BLaER1 treated with 17β-estradiol and CSF1 and Interleukin-3, amounts not matched to agents 10 nM and 100 nM (cell line): Measurements from ENCODE around the gene FAU.

ENCODE experiments used
- H3K27ac ChIP-seq, 11 experiments: shearing (Covaris generic); formaldehyde crosslinking; 2 replicates each; pipeline ENCODE4 v1.8.1; 2022
- H3K27me3 ChIP-seq, 11 experiments: shearing (Covaris generic); formaldehyde crosslinking; 2 replicates each; pipeline ENCODE4 v1.8.1; 2022
- H3K36me3 ChIP-seq, 11 experiments: shearing (Covaris generic); formaldehyde crosslinking; 2 replicates each; pipeline ENCODE4 v1.8.1; 2022
- H3K4me1 ChIP-seq, 10 experiments: shearing (Covaris generic); formaldehyde crosslinking; 2 replicates each; pipeline ENCODE4 v1.8.1; 2022
- H3K4me2 ChIP-seq, 11 experiments: shearing (Covaris generic); formaldehyde crosslinking; 2 replicates each; pipeline ENCODE4 v1.8.1; 2022
- H3K4me3 ChIP-seq, 10 experiments: shearing (Covaris generic); formaldehyde crosslinking; 2 replicates each; pipeline ENCODE4 v1.8.1; 2022
- H3K9ac ChIP-seq, 11 experiments: shearing (Covaris generic); formaldehyde crosslinking; 2 replicates each; pipeline ENCODE4 v1.8.1; 2022
- H3K9me3 ChIP-seq, 11 experiments: shearing (Covaris generic); formaldehyde crosslinking; replicated peaks in 1 of 11; 2 replicates each; pipeline ENCODE4 v1.8.1; 2022
- H4K20me1 ChIP-seq, 11 experiments: shearing (Covaris generic); formaldehyde crosslinking; 2 replicates each; pipeline ENCODE4 v1.8.1; 2022
- Cebpa-rat ChIP-seq, 11 experiments: shearing (Covaris generic); IDR thresholded peaks; 2 replicates each; pipeline ENCODE4 v1.8.1; 2022

Gene FAU

GRCh38 chr11:65109231-65110198 is 12.4 kb downstream of the FAU start:
- peak overlapping the region in 1 of 11 experiments; percentile 97; a peak in 1 of 22 replicates for H3K4me2 ChIP-seq
- H3K9ac ChIP-seq = peak overlapping the region in 1 of 11 experiments; percentile 50; a peak in 1 of 22 replicates
- peaks cover 0 to 78% (median 39%) of the 10 kb centered on the region in 11 experiments; a peak in 19 of 22 replicates for H4K20me1 ChIP-seq
- no peak for TF ChIP-seq Cebpa-rat (IDR thresholded peaks at IDR 0.05)
- no peak overlapping the region for H3K27ac ChIP-seq
- H3K36me3 ChIP-seq = peaks cover 34 to 53% (median 44%) of the 10 kb centered on the region in 11 experiments
- H3K9me3 ChIP-seq = no peaks in the 10 kb centered on the region
- H3K4me3 ChIP-seq = no peak overlapping the region
- peaks cover 25 to 46% (median 41%) of the 10 kb centered on the region in 10 experiments for H3K4me1 ChIP-seq
- no peaks in the 10 kb centered on the region for H3K27me3 ChIP-seq

- Histone ChIP-seq H4K20me1 (peaks cover 0 to 84% (median 48%) of the 10 kb centered on the region in 11 experiments; a peak in 19 of 22 replicates), H3K27me3 (no peaks in the 10 kb centered on the region), H3K4me1 (peaks cover 21 to 37% (median 32%) of the 10 kb centered on the region in 10 experiments), H3K4me3 (no peak overlapping the region), H3K9me3 (no peaks in the 10 kb centered on the region), H3K9ac (no peak overlapping the region), H3K4me2 (no peak overlapping the region), H3K36me3 (peaks cover 34 to 62% (median 48%) of the 10 kb centered on the region in 11 experiments), H3K27ac (no peak overlapping the region)
- no peak for TF ChIP-seq Cebpa-rat (IDR thresholded peaks at IDR 0.05)
These were observed 13.3 kb downstream of the FAU start for GRCh38 chr11:65108469-65109123.

DNA sequence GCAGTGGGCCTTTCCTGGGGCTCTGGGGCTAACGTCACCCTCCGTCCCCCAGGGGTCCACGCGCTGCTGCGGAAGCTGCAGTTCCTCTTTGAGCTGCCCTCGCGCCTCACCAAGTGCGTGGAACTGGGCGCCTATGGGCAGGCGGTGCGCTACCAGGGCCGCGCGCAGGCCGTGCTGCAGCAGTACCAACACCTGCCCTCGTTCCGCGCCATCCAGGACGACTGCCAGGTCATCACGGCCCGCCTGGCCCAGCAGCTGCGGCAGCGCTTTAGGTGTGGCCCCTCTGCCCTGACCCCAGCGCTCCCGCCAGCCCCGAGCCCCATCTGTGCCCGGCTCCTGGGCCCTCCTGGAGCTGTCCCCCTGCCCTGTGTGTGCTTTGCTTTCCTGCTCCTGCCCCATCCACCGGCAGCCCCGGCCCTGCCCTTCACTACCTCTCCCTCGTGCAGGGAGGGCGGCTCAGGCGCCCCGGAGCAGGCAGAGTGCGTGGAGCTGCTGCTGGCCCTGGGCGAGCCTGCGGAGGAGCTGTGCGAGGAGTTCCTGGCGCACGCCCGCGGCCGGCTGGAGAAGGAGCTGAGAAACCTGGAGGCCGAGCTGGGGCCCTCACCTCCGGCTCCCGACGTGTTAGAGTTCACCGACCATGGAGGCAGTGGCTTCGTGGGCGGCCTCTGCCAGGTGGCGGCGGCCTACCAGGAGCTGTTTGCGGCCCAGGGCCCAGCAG is 14.0 kb downstream of the FAU start:
- H3K9me3 ChIP-seq = no peaks in the 10 kb centered on the region
- H3K4me3 ChIP-seq = no peak overlapping the region
- H3K36me3 ChIP-seq = peaks cover 41 to 69% (median 51%) of the 10 kb centered on the region in 11 experiments
- no peak overlapping the region for H3K9ac ChIP-seq
- TF ChIP-seq Cebpa-rat (IDR thresholded peaks at IDR 0.05) = no peak
- peaks cover 14 to 30% (median 25%) of the 10 kb centered on the region in 10 experiments for H3K4me1 ChIP-seq
- no peaks in the 10 kb centered on the region for H3K27me3 ChIP-seq
- H4K20me1 ChIP-seq = peaks cover 0 to 89% (median 49%) of the 10 kb centered on the region in 11 experiments; a peak in 19 of 22 replicates
- H3K4me2 ChIP-seq = no peak overlapping the region
- no peak overlapping the region for H3K27ac ChIP-seq

DNA sequence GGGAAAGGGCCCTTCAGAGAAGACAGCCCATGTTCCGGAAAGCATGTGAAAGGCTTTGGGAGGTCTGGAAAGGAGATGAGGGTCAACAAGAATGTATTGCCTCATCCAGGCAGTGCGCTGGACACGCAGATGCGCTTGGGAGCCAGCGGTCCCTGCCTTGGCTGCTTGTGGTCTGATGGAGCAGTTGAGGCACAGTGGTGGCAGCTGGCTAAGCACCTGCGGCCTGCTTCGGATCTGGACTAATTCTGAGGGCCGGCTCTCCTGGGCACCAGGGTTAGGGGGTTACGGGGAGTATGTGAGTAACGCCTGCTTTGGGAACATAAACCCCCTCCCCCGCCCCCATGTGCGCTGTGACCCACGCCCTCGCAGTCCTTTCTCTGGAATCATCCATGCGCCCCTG is 14.9 kb downstream of the FAU start:
- Histone ChIP-seq H3K4me1 (peaks cover 12 to 22% (median 17%) of the 10 kb centered on the region in 10 experiments), H3K27ac (no peak overlapping the region), H3K9ac (0 out of 22 replicates have a peak overlapping the region, but pooled peaks of 1 of the 11 experiments have one; percentile 13), H3K9me3 (no peaks in the 10 kb centered on the region), H3K4me3 (no peak overlapping the region), H4K20me1 (peaks cover 0 to 95% (median 48%) of the 10 kb centered on the region in 11 experiments; a peak in 19 of 22 replicates), H3K4me2 (no peak overlapping the region), H3K36me3 (peaks cover 50 to 78% (median 56%) of the 10 kb centered on the region in 11 experiments), H3K27me3 (no peaks in the 10 kb centered on the region)
- TF ChIP-seq Cebpa-rat (IDR thresholded peaks at IDR 0.05) = no peak

- Histone ChIP-seq H3K27me3 (no peaks in the 10 kb centered on the region), H3K36me3 (peaks cover 48 to 98% (median 69%) of the 10 kb centered on the region in 11 experiments), H3K27ac (no peak overlapping the region), H4K20me1 (peaks cover 0 to 99% (median 35%) of the 10 kb centered on the region in 11 experiments; a peak in 12 of 22 replicates), H3K4me1 (no peaks in the 10 kb centered on the region), H3K4me3 (no peak overlapping the region), H3K4me2 (no peak overlapping the region), H3K9ac (no peak overlapping the region; a peak in 1 of 22 replicates), H3K9me3 (no peaks in the 10 kb centered on the region)
- TF ChIP-seq Cebpa-rat (IDR thresholded peaks at IDR 0.05) = no peak
These were observed 17.3 kb downstream of the FAU start for GRCh38 chr11:65104628-65105027.

DNA sequence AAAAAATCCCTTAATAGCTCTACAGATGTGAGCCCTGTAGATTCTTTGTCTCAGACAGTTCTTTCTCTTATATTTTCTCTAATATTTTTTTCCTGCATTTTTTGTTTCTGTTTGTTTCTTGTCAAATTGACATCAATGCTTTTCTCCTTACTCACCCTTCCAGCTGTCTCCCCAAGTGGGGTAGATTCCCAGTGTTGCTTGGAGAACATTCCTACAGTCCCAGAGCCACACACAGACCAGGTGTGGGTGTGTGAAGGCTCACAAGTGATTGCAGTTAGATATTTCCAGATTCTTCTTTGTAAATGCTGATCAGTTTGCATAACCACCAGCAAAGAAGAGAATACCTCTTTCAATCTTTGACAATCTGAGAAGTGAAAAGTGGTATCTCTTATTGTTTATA is 18.5 kb downstream of the FAU start:
- Histone ChIP-seq H3K27ac (no peak overlapping the region), H3K27me3 (no peaks in the 10 kb centered on the region), H3K4me1 (peaks cover 0 to 7% (median 0%) of the 10 kb centered on the region in 10 experiments; a peak in 1 of 20 replicates), H3K9ac (peak overlapping the region in 1 of 11 experiments; percentile 37; a peak in 2 of 22 replicates), H3K4me2 (no peak overlapping the region), H3K9me3 (no peaks in the 10 kb centered on the region), H4K20me1 (peaks cover 0 to 96% (median 30%) of the 10 kb centered on the region in 11 experiments; a peak in 11 of 22 replicates), H3K36me3 (peaks cover 39 to 98% (median 61%) of the 10 kb centered on the region in 11 experiments), H3K4me3 (no peak overlapping the region)
- no peak for TF ChIP-seq Cebpa-rat (IDR thresholded peaks at IDR 0.05)

GRCh38 chr11:65102142-65103095 is 19.5 kb downstream of the FAU start:
- H3K36me3 ChIP-seq = peaks cover 32 to 98% (median 61%) of the 10 kb centered on the region in 11 experiments
- no peak overlapping the region for H3K27ac ChIP-seq
- H3K9ac ChIP-seq = peak overlapping the region in 1 of 11 experiments; percentile 37; a peak in 2 of 22 replicates
- no peak overlapping the region for H3K4me3 ChIP-seq
- H4K20me1 ChIP-seq = peaks cover 0 to 94% (median 25%) of the 10 kb centered on the region in 11 experiments; a peak in 11 of 22 replicates
- H3K4me1 ChIP-seq = peaks cover 1 to 9% (median 4%) of the 10 kb centered on the region in 10 experiments; a peak in 17 of 20 replicates
- H3K27me3 ChIP-seq = no peaks in the 10 kb centered on the region
- H3K4me2 ChIP-seq = no peak overlapping the region
- no peaks in the 10 kb centered on the region for H3K9me3 ChIP-seq
- no peak for TF ChIP-seq Cebpa-rat (IDR thresholded peaks at IDR 0.05)
